KMS-11 (cell line): ENCODE data around the gene CLDN19.

Source experiments
- H2AFZ ChIP-seq: fragments of 200-600 bp; sonication (generic); 2 replicates; pipeline ENCODE4 v1.6.1; 2016; ENCODE audit warnings: antibody characterized with exemption, mixed run types, low read depth
- H3K27ac ChIP-seq: fragments of 200-600 bp; sonication (generic); 2 replicates; pipeline ENCODE4 v1.6.1; 2016; ENCODE audit warnings: mild to moderate bottlenecking, mixed run types
- H3K27me3 ChIP-seq: fragments of 200-600 bp; sonication (generic); 2 replicates; pipeline ENCODE4 v1.6.1; 2017; ENCODE audit warnings: mild to moderate bottlenecking, low read depth, mixed run types, moderate library complexity; ENCODE audit not compliant: insufficient read depth
- H3K36me3 ChIP-seq: fragments of 200-600 bp; sonication (generic); 2 replicates; pipeline ENCODE4 v1.6.1; 2017; ENCODE audit warnings: mild to moderate bottlenecking, mixed run types; ENCODE audit not compliant: insufficient read depth
- H3K4me1 ChIP-seq: fragments of 200-600 bp; sonication (generic); 2 replicates; pipeline ENCODE4 v1.6.1; 2016; ENCODE audit warnings: mild to moderate bottlenecking, low read depth, mixed run types; ENCODE audit not compliant: poor library complexity, severe bottlenecking
- H3K4me2 ChIP-seq: fragments of 200-600 bp; sonication (generic); 2 replicates; pipeline ENCODE4 v1.7.0; 2016; ENCODE audit warnings: mild to moderate bottlenecking, mixed run types
- H3K4me3 ChIP-seq: fragments of 200-600 bp; sonication (generic); IDR thresholded peaks from 2 replicates; pipeline ENCODE4 v1.6.1; 2017; ENCODE audit warnings: low read depth, low read length, mixed read lengths; ENCODE audit not compliant: insufficient read depth
- H3K79me2 ChIP-seq: fragments of 200-600 bp; sonication (generic); 2 replicates; pipeline ENCODE4 v1.6.1; 2016; ENCODE audit warnings: low read depth, mixed run types; ENCODE audit not compliant: insufficient read depth
- H3K9ac ChIP-seq: fragments of 200-600 bp; sonication (generic); 2 replicates; pipeline ENCODE4 v1.6.1; 2016; ENCODE audit warnings: mild to moderate bottlenecking, mixed run types
- H4K20me1 ChIP-seq: fragments of 200-600 bp; sonication (generic); 2 replicates; pipeline ENCODE4 v1.6.1; 2016; ENCODE audit warnings: mild to moderate bottlenecking, mixed run types; ENCODE audit not compliant: insufficient read depth
- TF ChIP-seq, protein P1 (sequence below): fragments of 200-600 bp; sonication (generic); conservative IDR thresholded peaks from 2 replicates; pipeline ENCODE4 v1.6.1; 2017; ENCODE audit warnings: low read depth, mild to moderate bottlenecking, antibody characterized with exemption, low read length, moderate library complexity, mixed read lengths

CLDN19 gene

DNA sequence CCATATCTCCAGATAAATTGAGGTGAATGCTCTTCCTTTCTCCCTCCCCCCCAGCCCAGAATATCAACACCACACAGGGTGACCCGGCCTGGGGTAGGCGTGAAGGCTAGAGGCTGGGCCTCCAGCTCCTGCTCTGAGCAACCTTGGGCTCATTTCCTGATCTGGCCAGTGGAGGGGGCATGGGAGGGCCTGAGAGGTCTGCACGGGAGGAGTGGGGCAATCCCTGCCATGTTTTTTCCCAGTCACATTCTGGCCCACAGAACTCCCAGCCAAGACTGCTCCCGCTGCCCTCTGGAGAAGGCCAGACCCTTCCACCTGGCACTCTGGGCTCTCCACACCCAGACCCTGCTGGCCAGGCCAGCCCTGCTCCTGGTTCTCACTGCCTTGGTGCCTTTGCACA lies 3.9 kb downstream of the CLDN19 start:
- peaks cover 3% of the 10 kb centered on the region for H3K4me1 ChIP-seq
- H3K4me3 ChIP-seq: no peak overlapping the region
- no peak overlapping the region; the same call in 1 of the 2 replicates for H2AFZ ChIP-seq
- H3K79me2 ChIP-seq: no peaks in the 10 kb centered on the region
- H3K36me3 ChIP-seq: no peaks in the 10 kb centered on the region
- no peak overlapping the region for H3K27ac ChIP-seq
- no peak overlapping the region for H3K9ac ChIP-seq
- no peak overlapping the region for H3K4me2 ChIP-seq
- H4K20me1 ChIP-seq: no peaks in the 10 kb centered on the region
- TF ChIP-seq, protein P1, sequence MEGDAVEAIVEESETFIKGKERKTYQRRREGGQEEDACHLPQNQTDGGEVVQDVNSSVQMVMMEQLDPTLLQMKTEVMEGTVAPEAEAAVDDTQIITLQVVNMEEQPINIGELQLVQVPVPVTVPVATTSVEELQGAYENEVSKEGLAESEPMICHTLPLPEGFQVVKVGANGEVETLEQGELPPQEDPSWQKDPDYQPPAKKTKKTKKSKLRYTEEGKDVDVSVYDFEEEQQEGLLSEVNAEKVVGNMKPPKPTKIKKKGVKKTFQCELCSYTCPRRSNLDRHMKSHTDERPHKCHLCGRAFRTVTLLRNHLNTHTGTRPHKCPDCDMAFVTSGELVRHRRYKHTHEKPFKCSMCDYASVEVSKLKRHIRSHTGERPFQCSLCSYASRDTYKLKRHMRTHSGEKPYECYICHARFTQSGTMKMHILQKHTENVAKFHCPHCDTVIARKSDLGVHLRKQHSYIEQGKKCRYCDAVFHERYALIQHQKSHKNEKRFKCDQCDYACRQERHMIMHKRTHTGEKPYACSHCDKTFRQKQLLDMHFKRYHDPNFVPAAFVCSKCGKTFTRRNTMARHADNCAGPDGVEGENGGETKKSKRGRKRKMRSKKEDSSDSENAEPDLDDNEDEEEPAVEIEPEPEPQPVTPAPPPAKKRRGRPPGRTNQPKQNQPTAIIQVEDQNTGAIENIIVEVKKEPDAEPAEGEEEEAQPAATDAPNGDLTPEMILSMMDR: no peak
- no peaks in the 10 kb centered on the region for H3K27me3 ChIP-seq

DNA sequence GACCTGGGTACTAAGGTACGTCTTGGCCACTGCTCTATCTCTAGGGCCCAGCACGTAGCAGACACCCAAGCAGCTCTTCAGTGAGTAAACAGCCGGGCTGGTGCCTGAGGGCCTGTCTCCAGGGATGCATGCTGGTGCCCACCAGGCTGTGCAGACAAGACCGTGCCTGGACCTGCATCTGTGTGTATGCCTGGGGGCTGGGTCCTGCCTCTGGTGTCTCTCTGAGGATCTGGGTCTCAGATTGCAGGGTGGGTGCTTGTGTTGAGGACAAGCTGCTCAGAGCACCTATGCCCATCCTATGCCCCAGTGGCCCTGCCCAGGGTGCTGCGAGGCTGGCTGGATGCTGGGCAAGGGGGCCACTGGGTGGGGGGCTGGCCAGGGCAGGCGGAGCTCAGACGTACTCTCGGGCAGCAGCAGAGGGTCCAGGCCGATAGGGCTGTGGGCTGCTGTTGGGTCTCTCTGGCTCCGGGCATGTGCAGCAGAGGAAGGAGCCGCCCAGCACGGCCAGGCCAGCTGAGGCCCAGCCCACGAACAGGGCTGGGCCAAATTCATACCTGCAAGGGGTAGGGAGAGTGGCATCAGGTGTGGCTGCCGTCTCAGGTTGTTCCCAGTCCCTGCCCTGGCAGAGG lies 4.4 kb downstream of the CLDN19 start:
- no peak overlapping the region for H3K27ac ChIP-seq
- H3K4me2 ChIP-seq: no peak overlapping the region

DNA sequence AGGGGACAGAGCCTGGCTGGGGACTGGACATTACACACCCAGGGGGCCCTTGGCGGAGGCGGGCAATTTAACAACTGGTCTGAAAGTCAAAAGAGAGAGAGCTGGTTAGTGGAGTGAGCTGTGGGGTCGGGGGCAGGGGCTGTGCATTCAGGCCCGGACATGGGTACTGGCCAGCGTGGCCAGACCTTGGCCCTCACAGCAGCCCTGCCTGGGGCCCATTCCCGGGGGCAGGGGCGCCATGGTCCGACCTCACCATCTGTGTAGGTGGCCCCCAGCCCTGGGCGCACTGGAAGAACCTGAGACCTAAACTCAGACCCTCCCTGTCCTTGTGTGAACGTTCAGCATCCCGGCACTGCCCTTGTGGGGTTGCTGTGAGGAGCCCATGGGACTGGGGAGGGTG lies 5.0 kb downstream of the CLDN19 start:
- TF ChIP-seq, protein P1: no peak
- Histone ChIP-seq H3K27ac (no peak overlapping the region), H3K36me3 (no peaks in the 10 kb centered on the region), H2AFZ (no peak overlapping the region), H3K27me3 (no peaks in the 10 kb centered on the region), H3K4me3 (no peak overlapping the region), H3K9ac (no peak overlapping the region), H3K79me2 (no peaks in the 10 kb centered on the region), H4K20me1 (no peaks in the 10 kb centered on the region), H3K4me1 (peaks cover 3% of the 10 kb centered on the region), H3K4me2 (no peak overlapping the region)

More for the DNA sequence above, 4.4 kb downstream of the CLDN19 start:
- H3K27me3 ChIP-seq: no peaks in the 10 kb centered on the region
- TF ChIP-seq, protein P1: no peak
- H3K9ac ChIP-seq: no peak overlapping the region
- H3K4me3 ChIP-seq: no peak overlapping the region
- H3K36me3 ChIP-seq: no peaks in the 10 kb centered on the region
- H2AFZ ChIP-seq: no peak overlapping the region
- H3K79me2 ChIP-seq: no peaks in the 10 kb centered on the region
- peaks cover 3% of the 10 kb centered on the region for H3K4me1 ChIP-seq
- no peaks in the 10 kb centered on the region for H4K20me1 ChIP-seq

- H3K4me3 ChIP-seq: no peak overlapping the region
- H3K79me2 ChIP-seq: no peaks in the 10 kb centered on the region
- H3K4me1 ChIP-seq: peaks cover 3% of the 10 kb centered on the region
- H4K20me1 ChIP-seq: no peaks in the 10 kb centered on the region
- H2AFZ ChIP-seq: no peak overlapping the region
- no peaks in the 10 kb centered on the region for H3K27me3 ChIP-seq
- no peak overlapping the region for H3K9ac ChIP-seq
- TF ChIP-seq, protein P1: no peak
- no peak overlapping the region for H3K4me2 ChIP-seq
- H3K36me3 ChIP-seq: no peaks in the 10 kb centered on the region
- no peak overlapping the region for H3K27ac ChIP-seq
These were observed 5.6 kb downstream of the CLDN19 start for GRCh38 chr1:42734201-42735035.
